Measurements from ENCODE around the gene ZNF776.

DNA sequence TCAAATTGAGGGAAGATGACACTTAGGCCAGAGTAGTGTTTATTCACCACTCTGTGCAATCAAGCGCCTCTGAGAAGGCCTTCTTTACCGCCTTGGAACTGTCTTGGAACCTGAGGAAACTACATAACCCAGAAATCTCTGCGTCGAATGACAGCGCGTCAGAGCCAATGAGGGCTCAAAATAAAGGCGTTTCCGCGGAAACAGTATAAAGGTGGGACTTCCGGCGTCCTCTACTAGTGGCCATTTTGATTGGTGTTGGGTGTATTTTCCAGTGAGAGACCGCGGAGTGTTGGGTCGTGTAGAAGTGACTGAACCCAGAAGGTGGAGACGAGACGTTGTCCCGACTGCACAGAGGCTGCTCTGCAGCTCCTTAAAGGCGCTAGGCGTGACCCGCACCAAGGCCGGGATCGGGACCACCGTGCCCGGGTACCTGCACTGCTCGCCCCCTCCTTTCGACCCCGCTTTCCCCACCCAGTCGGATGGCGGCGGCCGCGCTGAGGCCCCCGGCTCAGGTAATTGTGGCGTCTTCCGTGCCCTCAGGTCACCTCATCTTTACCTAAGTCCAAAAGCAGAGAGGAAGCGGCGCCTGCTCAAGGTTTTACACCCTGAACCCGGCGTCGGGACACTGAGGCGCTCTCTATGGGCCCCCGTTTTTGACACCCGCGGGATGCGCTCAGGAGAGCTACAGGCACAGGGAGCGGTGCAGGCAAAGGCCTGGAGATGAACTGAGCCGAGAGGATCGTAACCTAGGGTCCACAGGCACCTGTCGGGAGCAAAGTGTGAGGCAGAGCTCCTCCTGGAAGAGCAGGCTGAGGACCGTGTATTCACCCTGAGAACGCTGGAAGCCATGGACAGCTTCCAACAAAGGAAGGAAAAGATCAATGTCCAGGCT, at the start of gene ZNF776:
- TF ChIP-seq, protein P1, sequence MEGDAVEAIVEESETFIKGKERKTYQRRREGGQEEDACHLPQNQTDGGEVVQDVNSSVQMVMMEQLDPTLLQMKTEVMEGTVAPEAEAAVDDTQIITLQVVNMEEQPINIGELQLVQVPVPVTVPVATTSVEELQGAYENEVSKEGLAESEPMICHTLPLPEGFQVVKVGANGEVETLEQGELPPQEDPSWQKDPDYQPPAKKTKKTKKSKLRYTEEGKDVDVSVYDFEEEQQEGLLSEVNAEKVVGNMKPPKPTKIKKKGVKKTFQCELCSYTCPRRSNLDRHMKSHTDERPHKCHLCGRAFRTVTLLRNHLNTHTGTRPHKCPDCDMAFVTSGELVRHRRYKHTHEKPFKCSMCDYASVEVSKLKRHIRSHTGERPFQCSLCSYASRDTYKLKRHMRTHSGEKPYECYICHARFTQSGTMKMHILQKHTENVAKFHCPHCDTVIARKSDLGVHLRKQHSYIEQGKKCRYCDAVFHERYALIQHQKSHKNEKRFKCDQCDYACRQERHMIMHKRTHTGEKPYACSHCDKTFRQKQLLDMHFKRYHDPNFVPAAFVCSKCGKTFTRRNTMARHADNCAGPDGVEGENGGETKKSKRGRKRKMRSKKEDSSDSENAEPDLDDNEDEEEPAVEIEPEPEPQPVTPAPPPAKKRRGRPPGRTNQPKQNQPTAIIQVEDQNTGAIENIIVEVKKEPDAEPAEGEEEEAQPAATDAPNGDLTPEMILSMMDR (conservative IDR thresholded peaks at IDR 0.05; ENCODE audit: low read depth, low read length): no peak
- TF ChIP-seq EZH2 (IDR thresholded peaks at IDR 0.05; ENCODE audit: low read length, unreplicated experiment): no peak
- TF ChIP-seq EZH2phosphoT487 (IDR thresholded peaks at IDR 0.05; ENCODE audit: borderline replicate concordance, low read length): no peak
